Stimulated activated CD8-positive, alpha-beta memory T cell treated with anti-CD3 and anti-CD28 coated beads, Interleukin-2, amount 100 ng/mL, for 1 hour (primary cell): ENCODE results near the gene CRB1.

Experiments used
- DNase-seq, 2 donors: peaks; one replicate each; pipeline ENCODE4 v3.0.0-alpha.2; 2020; ENCODE audit warnings: low read depth in 2 of 2

CRB1 gene

GRCh38 chr1:197303463-197303862 lies 35.4 kb downstream of the CRB1 start:
- DNase-seq: no peak

- no peak for DNase-seq
These were observed 36.7 kb downstream of the CRB1 start for GRCh38 chr1:197304638-197305200.

- no peak for DNase-seq
These were observed 37.9 kb downstream of the CRB1 start for GRCh38 chr1:197305925-197306324.

DNA sequence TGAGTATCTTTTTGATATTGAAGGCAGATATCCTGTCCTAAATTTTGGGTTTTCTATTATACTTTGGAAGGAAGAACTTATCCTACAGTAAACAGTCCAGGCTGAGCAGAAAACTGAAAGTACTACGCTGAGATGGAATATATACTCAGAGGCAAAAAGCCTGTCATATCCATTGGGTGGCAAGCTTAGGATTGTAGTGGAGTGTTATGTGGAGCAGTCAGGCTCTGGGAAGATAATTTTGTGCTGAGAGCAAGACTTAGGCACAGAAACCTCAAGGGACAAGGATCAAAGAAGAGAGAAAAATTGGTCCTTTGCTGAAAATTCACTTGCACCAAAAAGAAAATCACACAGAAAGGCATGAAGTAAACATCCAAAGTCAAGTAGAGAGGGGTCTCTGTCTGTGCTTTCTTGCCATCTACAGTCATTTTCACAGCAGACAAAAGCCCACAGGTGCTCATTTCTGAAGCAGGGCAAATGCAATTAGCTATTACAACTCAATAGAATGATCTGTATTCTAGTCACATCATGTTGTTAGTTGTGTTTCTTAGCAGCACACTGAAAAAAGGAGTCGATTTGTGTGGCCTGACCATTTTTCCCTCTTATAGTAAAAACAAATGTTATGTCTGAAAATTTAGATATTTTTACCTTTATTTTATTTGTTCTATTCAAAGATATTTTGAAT lies 38.5 kb downstream of the CRB1 start:
- no peak for DNase-seq

GRCh38 chr1:197307136-197307535 lies 39.1 kb downstream of the CRB1 start:
- DNase-seq: no peak

- no peak for DNase-seq
These were observed 39.5 kb downstream of the CRB1 start for GRCh38 chr1:197307551-197307950.

GRCh38 chr1:197311081-197311480 lies 43.0 kb downstream of the CRB1 start:
- DNase-seq: no peak

GRCh38 chr1:197312163-197312562 lies 44.1 kb downstream of the CRB1 start:
- DNase-seq: no peak

DNA sequence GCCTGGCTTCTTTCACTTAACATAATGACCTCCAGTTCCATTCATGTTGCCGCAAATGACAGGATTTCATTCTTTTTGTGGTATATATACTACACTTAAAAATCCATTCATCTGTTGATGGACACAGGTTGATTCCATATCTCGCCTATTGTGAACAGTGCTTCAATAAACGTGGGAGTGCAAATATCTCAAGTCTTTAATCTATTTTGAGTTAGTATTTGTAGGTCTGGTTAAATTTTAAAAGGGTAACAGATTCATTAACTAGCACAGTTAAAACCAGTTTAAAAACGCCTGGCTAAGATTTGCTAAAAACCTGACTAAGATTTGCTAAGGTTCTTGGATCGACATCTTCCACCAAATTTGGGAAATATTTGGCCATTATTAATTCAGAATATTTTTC lies 45.7 kb downstream of the CRB1 start:
- no peak for DNase-seq

GRCh38 chr1:197314682-197315081 lies 46.6 kb downstream of the CRB1 start:
- no peak for DNase-seq

DNA sequence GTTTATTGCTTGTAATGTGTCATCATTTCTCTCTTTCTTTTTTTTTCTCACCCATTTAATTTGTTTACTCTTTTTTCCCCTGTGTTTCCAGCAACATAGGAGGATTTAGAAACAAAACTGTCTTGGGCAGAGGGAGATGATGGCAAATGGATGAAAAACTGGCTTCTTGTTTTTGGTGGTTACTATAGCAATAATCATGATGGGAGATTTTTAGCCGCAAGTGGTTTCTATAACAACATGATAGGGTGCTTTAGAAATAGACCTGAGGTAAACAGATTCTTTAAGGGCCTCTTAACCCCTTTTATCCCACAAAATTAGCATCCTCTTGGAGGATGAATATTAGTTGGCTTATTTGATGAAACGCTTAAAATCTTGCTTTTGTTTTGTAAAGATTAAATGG lies 51.6 kb downstream of the CRB1 start:
- no peak for DNase-seq

GRCh38 chr1:197320991-197321531 lies 53.0 kb downstream of the CRB1 start:
- no peak for DNase-seq

DNA sequence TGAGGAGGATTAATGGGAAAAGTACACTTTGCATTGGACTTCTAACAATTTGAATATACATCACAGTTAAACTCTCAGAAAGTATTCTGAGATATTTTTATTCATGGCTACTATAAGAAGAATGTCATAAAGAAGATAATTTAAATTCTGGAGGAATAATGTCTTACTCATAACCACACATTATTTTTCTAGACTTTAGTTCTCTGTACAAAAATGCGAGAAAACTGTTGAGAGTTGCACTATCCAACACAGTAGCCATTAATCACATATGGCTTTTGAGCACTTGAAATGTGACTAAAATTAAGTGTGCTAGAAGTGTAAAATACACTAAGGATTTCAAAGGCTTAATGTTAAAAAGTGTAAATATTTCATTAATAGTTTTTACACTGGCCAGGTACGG lies 53.8 kb downstream of the CRB1 start:
- DNase-seq: no peak

- DNase-seq: no peak
These were observed 59.8 kb downstream of the CRB1 start for GRCh38 chr1:197327776-197328364.

DNA sequence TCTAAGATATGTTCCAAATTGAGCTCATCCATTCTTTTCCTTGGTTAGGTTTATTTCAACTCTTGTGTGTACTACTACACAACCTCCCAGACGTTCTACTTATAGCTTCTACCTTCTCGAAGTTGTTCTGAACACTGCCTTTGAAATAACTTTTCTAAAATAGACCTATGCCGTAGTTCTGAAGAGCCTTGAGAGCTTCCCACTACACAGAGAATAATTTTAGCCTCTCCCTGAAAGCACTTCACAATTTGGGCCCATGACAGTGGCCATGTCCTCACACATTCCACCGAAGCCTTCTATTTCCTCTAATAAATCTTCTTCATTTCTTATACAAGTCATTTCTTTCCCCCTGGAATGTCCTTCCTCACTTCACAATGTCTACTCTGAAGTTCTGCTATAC lies 62.2 kb downstream of the CRB1 start:
- no peak for DNase-seq

DNA sequence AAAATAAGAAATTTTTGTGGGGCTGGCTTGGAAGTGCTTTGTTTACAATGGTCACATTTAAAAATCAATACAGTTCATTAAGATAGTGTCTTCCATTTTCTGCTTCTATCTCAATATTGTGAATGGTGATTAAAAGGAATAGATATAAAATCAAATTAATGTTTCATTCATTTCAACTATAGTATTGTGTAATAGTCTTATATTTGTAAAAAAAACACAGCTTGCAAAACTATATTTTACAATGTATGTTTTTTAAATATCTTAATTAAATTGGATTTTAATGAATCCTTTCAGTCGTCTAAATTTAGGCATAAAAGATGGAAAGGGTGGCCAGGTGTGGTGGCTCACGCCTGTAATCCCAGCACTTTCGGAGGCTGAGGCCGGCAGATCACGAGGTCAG lies 63.5 kb downstream of the CRB1 start:
- no peak for DNase-seq

GRCh38 chr1:197333041-197333440 lies 65.0 kb downstream of the CRB1 start:
- no peak for DNase-seq

DNA sequence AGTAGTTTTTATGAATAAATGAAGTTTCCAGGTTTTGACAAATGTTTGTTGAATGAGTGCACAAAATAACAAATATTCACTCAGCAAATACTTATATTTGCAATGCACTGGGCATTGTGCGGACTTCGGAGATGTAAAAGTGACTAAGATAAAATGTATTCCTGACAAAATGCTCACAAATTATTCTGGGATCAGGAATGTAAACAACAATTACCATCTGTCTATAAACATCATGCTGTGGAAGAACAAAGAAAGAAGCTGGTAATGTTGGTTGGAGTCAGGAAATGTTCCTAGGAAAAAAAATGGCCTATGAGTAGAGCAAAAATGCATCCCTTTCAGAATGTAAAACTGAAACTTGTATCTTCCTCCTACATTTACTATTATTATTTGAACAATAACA lies 68.5 kb downstream of the CRB1 start:
- no peak for DNase-seq

- DNase-seq: no peak
These were observed 71.3 kb downstream of the CRB1 start for GRCh38 chr1:197339106-197340060.

GRCh38 chr1:197341626-197342025 lies 73.6 kb downstream of the CRB1 start:
- no peak for DNase-seq

- no peak for DNase-seq
These were observed 74.1 kb downstream of the CRB1 start for GRCh38 chr1:197342044-197342565.

DNA sequence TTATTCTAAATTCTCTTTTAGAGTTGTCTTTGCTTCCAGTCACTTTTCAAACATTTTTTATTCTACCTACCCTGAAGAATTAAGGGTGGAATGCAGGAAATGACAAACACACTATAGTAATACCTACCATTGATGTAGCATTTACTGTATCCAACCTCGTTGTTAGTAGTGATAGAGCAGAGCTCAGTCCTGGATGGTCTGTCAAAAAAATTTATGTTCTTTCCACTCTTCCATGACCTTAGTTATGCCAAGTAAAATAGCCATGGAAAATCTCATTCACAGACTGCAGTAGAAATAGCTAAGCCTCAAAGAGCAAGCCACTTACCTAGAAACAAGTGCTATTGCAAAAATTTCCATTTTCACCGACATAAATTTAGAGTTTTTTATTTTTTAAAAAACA lies 74.6 kb downstream of the CRB1 start:
- DNase-seq: no peak
